Left ventricle myocardium inferior (tissue), 1 donor: ENCODE data around the gene KLLN. TPM values are rescaled to one million over a fixed set of nuclear protein-coding genes. Genes with fewer than 3 reads are reported as not detected.
"Not testable (repeated sequence)": the region's sequence is repeated elsewhere in the genome, so short reads cannot be mapped to it uniquely, and the experiment has no call there.

Experiments
- DNase-seq: peaks from one replicate; pipeline ENCODE4 v3.0.0-alpha.2; 2020
- H3K27ac ChIP-seq: fragments of 200-600 bp; replicated peaks from 2 replicates; pipeline ENCODE4 v1.8.0; 2021
- H3K27me3 ChIP-seq: fragments of 200-600 bp; 2 replicates; pipeline ENCODE4 v1.8.0; 2021; ENCODE audit warnings: low read depth
- H3K36me3 ChIP-seq: fragments of 200-600 bp; 2 replicates; pipeline ENCODE4 v1.8.0; 2021
- H3K4me1 ChIP-seq: fragments of 200-600 bp; 2 replicates; pipeline ENCODE4 v1.8.0; 2021
- H3K4me3 ChIP-seq: fragments of 200-600 bp; 2 replicates; pipeline ENCODE4 v1.8.0; 2021; ENCODE audit warnings: mild to moderate bottlenecking, moderate library complexity
- H3K9me3 ChIP-seq: fragments of 200-600 bp; replicated peaks from 2 replicates; pipeline ENCODE4 v1.8.0; 2021
- CTCF ChIP-seq: fragments of 200-600 bp; IDR thresholded peaks from 2 replicates; pipeline ENCODE4 v1.8.0; 2021; ENCODE audit warnings: antibody characterized with exemption, mild to moderate bottlenecking, borderline replicate concordance
- intact Hi-C: fragments of 100-400 bp; cut with micrococcal nuclease; formaldehyde crosslinking; loops from one replicate; pipeline ENCODE4 v1.11.0; 2022
- total RNA-seq: library from RNA; stranded (reverse); fragmentation: NEBNext Ultra II Directional; extraction: Animal tissue kit (Norgen Biotek cat#: 25700); gene quantifications from one replicate; pipeline ENCODE4 v1.2.1, GENCODE V29; 2021
- donor health status: DM: no; HTN: yes; CAD: no; lungs with severe emphysema.

The KLLN gene
- total RNA-seq, 1 donor from 2014 or later = 0.19 TPM

- Histone ChIP-seq H3K4me1 (no peaks in the 10 kb centered on the region), H3K27ac (no peak overlapping the region), H3K4me3 (no peak overlapping the region), H3K9me3 (no peaks in the 10 kb centered on the region), H3K27me3 (no peaks in the 10 kb centered on the region), H3K36me3 (no peaks in the 10 kb centered on the region)
- TF ChIP-seq CTCF = no peak
- intact Hi-C loops = no loop called here
- no peak for DNase-seq
Measured at GRCh38 chr10:87837445-87837844, 25.9 kb downstream of the KLLN start.

GRCh38 chr10:87836098-87836497 lies 27.2 kb downstream of the KLLN start:
- no peak overlapping the region for H3K27ac ChIP-seq
- intact Hi-C loops = no loop called here
- no peaks in the 10 kb centered on the region for H3K4me1 ChIP-seq
- TF ChIP-seq CTCF = no peak
- H3K9me3 ChIP-seq = no peaks in the 10 kb centered on the region
- DNase-seq = no peak
- H3K36me3 ChIP-seq = no peaks in the 10 kb centered on the region
- H3K4me3 ChIP-seq = no peak overlapping the region
- no peaks in the 10 kb centered on the region for H3K27me3 ChIP-seq

- H3K9me3 ChIP-seq = no peaks in the 10 kb centered on the region
- H3K36me3 ChIP-seq = no peaks in the 10 kb centered on the region
- no peak for DNase-seq
- peaks cover 10% of the 10 kb centered on the region for H3K4me1 ChIP-seq
- no peak overlapping the region for H3K4me3 ChIP-seq
- TF ChIP-seq CTCF = no peak
- intact Hi-C loops = no loop called here
- no peak overlapping the region for H3K27ac ChIP-seq
- no peaks in the 10 kb centered on the region for H3K27me3 ChIP-seq
Measured at GRCh38 chr10:87829986-87830729, 33.2 kb downstream of the KLLN start.

GRCh38 chr10:87829051-87829450 lies 34.3 kb downstream of the KLLN start:
- H3K27ac ChIP-seq, H3K36me3 ChIP-seq, H3K9me3 ChIP-seq, H3K27me3 ChIP-seq, intact Hi-C loops, DNase-seq, H3K4me3 ChIP-seq, H3K4me1 ChIP-seq: not testable (repeated sequence)

GRCh38 chr10:87827681-87828080 lies 35.7 kb downstream of the KLLN start:
- TF ChIP-seq CTCF = no peak
- no peaks in the 10 kb centered on the region for H3K9me3 ChIP-seq
- intact Hi-C loops = no loop called here

GRCh38 chr10:87826653-87827052 lies 36.7 kb downstream of the KLLN start:
- H3K27me3 ChIP-seq = no peaks in the 10 kb centered on the region
- no peak overlapping the region for H3K27ac ChIP-seq
- no peak overlapping the region for H3K4me3 ChIP-seq
- intact Hi-C loops = no loop called here
- no peaks in the 10 kb centered on the region for H3K36me3 ChIP-seq
- H3K4me1 ChIP-seq = peaks cover 10% of the 10 kb centered on the region
- TF ChIP-seq CTCF = no peak
- no peak for DNase-seq
- H3K9me3 ChIP-seq = no peaks in the 10 kb centered on the region

More at GRCh38 chr10:87827681-87828080, 35.7 kb downstream of the KLLN start:
- Histone ChIP-seq H3K27me3 (no peaks in the 10 kb centered on the region), H3K36me3 (no peaks in the 10 kb centered on the region), H3K4me3 (no peak overlapping the region), H3K27ac (no peak overlapping the region), H3K4me1 (peaks cover 10% of the 10 kb centered on the region)
- DNase-seq = no peak
